Gastroesophageal sphincter (tissue), 4 donors: ENCODE results near the gene BTBD9. TPM values are rescaled to one million over a fixed set of nuclear protein-coding genes. Genes with fewer than 3 reads are reported as not detected.

Experiments used
- ATAC-seq: fragments of 150-250 bp; one replicate; pipeline ENCODE4 v1.9.1; 2016; ENCODE audit warnings: mild to moderate bottlenecking, moderate library complexity
- H3K27ac ChIP-seq, 4 donors: fragments of 200-600 bp; sonication (generic) in 3 of 4; 1 replicate in 3 of 4; 2 replicates in 1 of 4; pipeline ENCODE4 v1.5.1; 2016 to 2019
- H3K27me3 ChIP-seq: fragments of 200-600 bp; sonication (generic); one replicate; pipeline ENCODE4 v1.5.1; 2019
- H3K36me3 ChIP-seq, 2 donors: fragments of 200-600 bp; sonication (generic); one replicate each; pipeline ENCODE4 v1.5.1; 2019; ENCODE audit warnings: control low read depth in 1 of 2
- H3K4me1 ChIP-seq, 3 donors: fragments of 200-600 bp; sonication (generic); 1 replicate in 2 of 3; 2 replicates in 1 of 3; pipeline ENCODE4 v1.5.1; 2016 to 2019; ENCODE audit warnings: control low read depth in 2 of 3
- H3K4me3 ChIP-seq, 2 donors: fragments of 200-600 bp; sonication (generic); one replicate each; pipeline ENCODE4 v1.5.1; 2019; ENCODE audit warnings: mild to moderate bottlenecking in 1 of 2, moderate library complexity in 1 of 2
- H3K9me3 ChIP-seq, 3 donors: fragments of 200-600 bp; sonication (generic); one replicate each; pipeline ENCODE4 v1.5.1; 2017 to 2019; ENCODE audit warnings: control low read depth in 2 of 3
- EP300 ChIP-seq: sonication (generic); formaldehyde crosslinking; IDR thresholded peaks from one replicate; pipeline ENCODE4 v1.6.1; 2017; ENCODE audit warnings: antibody characterized with exemption, mild to moderate bottlenecking
- POLR2A ChIP-seq, 2 donors: fragments of 450-650 bp; IDR thresholded peaks; one replicate each; pipeline ENCODE4 v1.6.1; 2017; ENCODE audit warnings: antibody characterized with exemption in 2 of 2, mild to moderate bottlenecking in 2 of 2, moderate library complexity in 1 of 2
- POLR2AphosphoS5 ChIP-seq: sonication (generic); formaldehyde crosslinking; IDR thresholded peaks from one replicate; pipeline ENCODE4 v1.6.1; 2017; ENCODE audit warnings: antibody characterized with exemption
- WGBS, 2 donors: methylation state at CpG; one replicate each; pipeline ENCODE4 v1.1.5; 2018; ENCODE audit warnings: low coverage in 1 of 2; 5-methylcytosine and 5-hydroxymethylcytosine counted together
- total RNA-seq, 4 donors: library from RNA; depleted of rRNA; stranded (reverse); fragments of >200 nt; gene quantifications; one replicate each; pipeline ENCODE4 v1.1.0, GENCODE V29; 2016
- TF ChIP-seq, protein P1 (sequence below), 4 experiments: fragments of 200-600 bp in 2 of 4; fragments of 450-650 bp in 2 of 4; sonication (generic) in 1 of 4; IDR thresholded peaks; one replicate each; pipeline ENCODE4 v1.5.1; 2017 to 2019; ENCODE audit warnings: antibody characterized with exemption in 4 of 4, mild to moderate bottlenecking in 2 of 4, moderate library complexity in 2 of 4

The BTBD9 gene
- total RNA-seq, 4 donors from 2014 or later: 11.3 to 18.9 (median 13.8) TPM

DNA sequence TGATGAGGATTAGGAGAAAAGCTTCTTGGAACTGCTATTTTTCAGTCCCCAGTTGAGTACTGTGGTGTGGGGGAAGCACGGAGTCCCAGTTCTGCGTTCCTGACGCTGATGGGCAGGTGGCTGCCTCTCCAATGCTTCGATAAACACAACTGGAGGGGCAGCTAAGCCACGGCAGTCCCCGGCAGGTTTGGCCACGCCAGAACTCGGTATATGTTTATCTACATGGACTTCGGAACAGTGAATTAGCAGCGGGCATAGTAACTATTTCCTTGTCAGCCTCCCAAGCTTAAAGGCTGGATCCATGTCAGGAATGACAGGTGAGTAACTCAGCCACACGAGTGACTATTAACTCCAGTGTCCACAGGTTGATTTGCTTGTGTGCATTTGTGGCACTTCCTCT is 465.8 kb downstream of the BTBD9 start:
- Histone ChIP-seq H3K4me3 (no peak overlapping the region), H3K27ac (no peak overlapping the region), H3K9me3 (no peaks in the 10 kb centered on the region), H3K4me1 (no peaks in the 10 kb centered on the region), H3K27me3 (no peaks in the 10 kb centered on the region), H3K36me3 (peaks cover 0 to 35% of the 10 kb centered on the region in 2 donors)
- no peak for ATAC-seq
- WGBS, 2 donors: 90% methylated on average over 4 of the region's 11 CpGs; no CpG with 5 or more reads in 1 of the 2 donors
- TF ChIP-seq EP300 (no peak), POLR2A (IDR thresholded peaks at IDR 0.05) (no peak), POLR2AphosphoS5 (no peak)
- TF ChIP-seq, protein P1, sequence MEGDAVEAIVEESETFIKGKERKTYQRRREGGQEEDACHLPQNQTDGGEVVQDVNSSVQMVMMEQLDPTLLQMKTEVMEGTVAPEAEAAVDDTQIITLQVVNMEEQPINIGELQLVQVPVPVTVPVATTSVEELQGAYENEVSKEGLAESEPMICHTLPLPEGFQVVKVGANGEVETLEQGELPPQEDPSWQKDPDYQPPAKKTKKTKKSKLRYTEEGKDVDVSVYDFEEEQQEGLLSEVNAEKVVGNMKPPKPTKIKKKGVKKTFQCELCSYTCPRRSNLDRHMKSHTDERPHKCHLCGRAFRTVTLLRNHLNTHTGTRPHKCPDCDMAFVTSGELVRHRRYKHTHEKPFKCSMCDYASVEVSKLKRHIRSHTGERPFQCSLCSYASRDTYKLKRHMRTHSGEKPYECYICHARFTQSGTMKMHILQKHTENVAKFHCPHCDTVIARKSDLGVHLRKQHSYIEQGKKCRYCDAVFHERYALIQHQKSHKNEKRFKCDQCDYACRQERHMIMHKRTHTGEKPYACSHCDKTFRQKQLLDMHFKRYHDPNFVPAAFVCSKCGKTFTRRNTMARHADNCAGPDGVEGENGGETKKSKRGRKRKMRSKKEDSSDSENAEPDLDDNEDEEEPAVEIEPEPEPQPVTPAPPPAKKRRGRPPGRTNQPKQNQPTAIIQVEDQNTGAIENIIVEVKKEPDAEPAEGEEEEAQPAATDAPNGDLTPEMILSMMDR (IDR thresholded peaks at IDR 0.05): no peak

DNA sequence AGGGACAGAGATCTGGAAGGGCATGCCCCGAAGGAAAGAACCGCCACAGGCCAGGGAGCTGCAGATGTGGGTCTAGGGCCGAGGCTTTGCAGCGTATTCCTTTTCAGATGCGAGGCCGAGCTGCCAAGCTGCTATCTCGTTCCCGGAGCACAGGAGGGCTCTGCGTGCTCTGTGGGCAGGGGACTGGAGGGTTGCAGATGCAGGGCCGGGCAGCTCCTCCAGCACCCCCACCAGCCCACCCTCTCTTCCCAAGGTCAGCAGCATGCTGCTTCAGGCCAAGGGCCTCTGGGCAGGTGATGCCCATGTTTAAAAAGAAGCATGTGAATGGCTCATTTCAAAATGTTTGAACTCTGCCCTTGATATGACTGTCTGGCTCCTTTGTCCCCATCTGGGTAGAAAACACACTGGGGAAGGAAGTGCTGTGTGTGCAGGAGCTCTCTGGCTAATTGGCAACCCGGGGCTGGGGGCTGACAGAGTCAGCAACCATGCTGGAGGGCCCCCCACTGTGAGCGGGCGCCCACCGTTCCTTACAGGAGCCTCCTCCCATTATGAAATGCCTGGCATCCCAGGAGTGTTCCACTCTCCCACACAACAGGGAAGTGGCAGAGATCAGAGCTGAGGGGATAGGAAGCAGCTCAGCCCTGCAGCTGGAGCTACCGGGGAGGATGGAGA is 466.9 kb downstream of the BTBD9 start:
- Histone ChIP-seq H3K4me3 (no peak overlapping the region), H3K4me1 (no peaks in the 10 kb centered on the region)
- 66% methylated on average over 4 of the region's 15 CpGs; no CpG with 5 or more reads in 1 of the 2 donors for WGBS, 2 donors

DNA sequence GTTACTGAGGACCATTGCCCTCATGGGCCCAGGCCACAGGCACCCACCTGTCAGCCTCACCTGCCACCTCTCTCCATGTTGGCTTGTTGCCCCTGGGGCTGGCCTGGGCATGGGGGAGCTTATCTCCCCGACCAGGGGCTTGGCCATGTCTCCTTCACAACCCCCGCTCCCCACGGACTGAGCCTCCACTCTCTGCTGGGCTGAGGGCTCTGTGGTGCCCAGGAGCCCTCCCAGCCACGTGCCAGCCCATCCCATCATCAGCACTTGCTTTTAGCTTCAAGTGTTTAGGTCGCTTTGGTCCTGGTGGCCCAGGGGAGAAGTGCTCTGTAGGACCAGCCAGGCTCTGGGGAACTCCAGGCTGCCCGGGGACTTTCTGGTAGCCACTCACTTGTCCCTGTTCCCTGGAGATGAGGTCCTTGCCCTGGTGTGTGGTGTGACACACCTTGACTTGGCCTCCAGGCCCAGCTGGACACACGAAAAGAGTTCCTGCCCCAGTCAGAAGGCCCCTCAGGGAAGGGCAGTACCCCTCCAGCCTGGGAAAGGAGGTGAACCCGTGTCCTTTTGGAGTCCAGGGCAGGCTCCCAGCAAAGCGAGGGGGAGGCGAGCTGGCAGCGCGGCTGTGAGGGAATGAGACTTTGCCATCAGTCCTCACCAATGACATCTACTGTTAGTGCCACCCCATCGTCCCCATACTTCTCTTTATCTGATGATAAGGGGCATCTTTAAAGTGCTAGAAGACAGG is 467.6 kb downstream of the BTBD9 start:
- Histone ChIP-seq H3K4me1 (no peaks in the 10 kb centered on the region), H3K27ac (no peak overlapping the region), H3K36me3 (peaks cover 0 to 35% of the 10 kb centered on the region in 2 donors), H3K4me3 (no peak overlapping the region), H3K9me3 (no peaks in the 10 kb centered on the region), H3K27me3 (no peaks in the 10 kb centered on the region)
- 88 to 90% methylated on average over 3 to 4 of the region's 13 CpGs for whole genome bisulfite sequencing, 2 donors
- TF ChIP-seq POLR2AphosphoS5 (no peak), POLR2A (IDR thresholded peaks at IDR 0.05) (no peak), EP300 (no peak)
- TF ChIP-seq, protein P1 (IDR thresholded peaks at IDR 0.05): no peak
- ATAC-seq: no peak

More for the DNA sequence above, 466.9 kb downstream of the BTBD9 start:
- ATAC-seq: no peak
- H3K9me3 ChIP-seq: no peaks in the 10 kb centered on the region
- TF ChIP-seq, protein P1 (IDR thresholded peaks at IDR 0.05): no peak
- TF ChIP-seq POLR2A (IDR thresholded peaks at IDR 0.05) (no peak), POLR2AphosphoS5 (no peak), EP300 (no peak)
- no peak overlapping the region for H3K27ac ChIP-seq
- H3K27me3 ChIP-seq: no peaks in the 10 kb centered on the region
- peaks cover 0 to 35% of the 10 kb centered on the region in 2 donors for H3K36me3 ChIP-seq

DNA sequence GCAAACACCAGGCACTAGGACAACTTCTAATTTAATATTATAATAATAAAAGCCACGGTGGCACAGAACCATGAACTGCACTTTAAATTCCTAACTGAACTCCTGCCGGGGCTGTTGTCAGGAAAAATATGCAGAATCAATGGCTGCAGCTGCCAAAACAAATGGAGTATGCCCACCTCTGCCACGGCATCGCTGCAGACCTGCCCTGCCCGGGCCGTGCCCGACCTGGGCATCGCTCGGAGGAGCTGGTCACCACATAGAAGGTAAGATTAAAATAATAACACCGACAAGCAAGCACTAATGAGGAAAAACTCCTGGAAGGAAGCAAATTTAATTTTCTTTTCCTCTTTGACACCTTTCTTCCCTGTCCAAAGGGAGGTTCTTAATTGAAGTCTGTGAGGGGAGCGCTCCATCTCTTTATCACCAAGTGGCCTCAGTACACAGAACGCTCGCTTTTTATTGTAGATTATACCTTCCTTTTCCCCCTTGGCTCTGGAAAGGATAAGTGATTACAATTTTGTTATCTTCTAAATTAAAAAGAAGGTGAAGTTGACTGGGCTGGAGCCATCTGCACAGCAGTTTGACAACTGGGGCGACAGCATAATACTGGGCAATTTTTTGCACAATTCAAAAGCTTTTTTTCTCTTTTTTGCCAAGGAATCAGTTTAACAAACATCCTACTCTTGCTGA is 468.9 kb downstream of the BTBD9 start:
- no peak overlapping the region for H3K27ac ChIP-seq
- ATAC-seq: no peak
- TF ChIP-seq POLR2AphosphoS5: no peak
- no peak for TF ChIP-seq EP300
- no peaks in the 10 kb centered on the region for H3K9me3 ChIP-seq
- WGBS, 2 donors: 76 to 94% methylated on average over 6 to 14 of the region's 14 CpGs
- no peaks in the 10 kb centered on the region for H3K4me1 ChIP-seq
- no peak overlapping the region for H3K4me3 ChIP-seq
- H3K27me3 ChIP-seq: no peaks in the 10 kb centered on the region
- H3K36me3 ChIP-seq: peaks cover 0 to 34% of the 10 kb centered on the region in 2 donors

DNA sequence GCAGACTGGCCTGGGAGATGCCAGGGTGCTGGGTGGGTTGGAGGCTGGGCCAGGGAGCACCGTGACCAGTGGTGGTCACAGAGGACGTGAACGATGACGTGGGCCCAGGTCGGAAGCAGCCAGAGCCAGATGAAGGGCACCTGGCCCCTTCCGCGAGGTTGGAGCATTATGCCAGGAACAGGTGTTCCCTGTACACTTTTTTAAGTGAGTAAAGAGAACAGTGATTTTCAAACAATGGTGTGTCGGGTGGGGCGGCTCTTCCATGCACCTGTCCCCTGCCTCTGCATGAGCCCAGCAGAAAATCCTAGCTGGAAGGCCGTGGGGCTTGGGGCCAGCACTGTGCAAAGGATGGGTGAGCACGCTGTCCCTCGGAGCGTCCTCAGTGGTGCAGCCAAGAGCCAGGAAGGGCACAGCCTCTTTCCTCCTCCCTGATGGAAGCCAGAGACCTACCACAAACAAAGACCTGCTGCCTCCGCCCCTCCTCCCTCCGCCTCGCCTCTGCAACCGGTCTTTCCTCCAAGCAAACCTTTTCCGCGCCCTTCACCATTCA is 469.7 kb downstream of the BTBD9 start:
- no peak for ATAC-seq
- WGBS, 2 donors: 84% methylated on average over 16 of the region's 19 CpGs; no CpG with 5 or more reads in 1 of the 2 donors
- no peaks in the 10 kb centered on the region for H3K27me3 ChIP-seq
- H3K9me3 ChIP-seq: no peaks in the 10 kb centered on the region
- H3K4me1 ChIP-seq: no peaks in the 10 kb centered on the region
- peaks cover 0 to 29% of the 10 kb centered on the region in 2 donors for H3K36me3 ChIP-seq
- TF ChIP-seq EP300 (no peak), POLR2AphosphoS5 (no peak), POLR2A (IDR thresholded peaks at IDR 0.05) (no peak)
- TF ChIP-seq, protein P1 (IDR thresholded peaks at IDR 0.05): no peak
- no peak overlapping the region for H3K27ac ChIP-seq
- H3K4me3 ChIP-seq: no peak overlapping the region
